ENCODE results near the gene RCHY1. TPM values are rescaled to one million over a fixed set of nuclear protein-coding genes. Genes with fewer than 3 reads are reported as not detected.

Gene RCHY1
- 33.4 TPM for total RNA-seq (2021; ENCODE audit: unreplicated experiment)
- polyA plus RNA-seq (2012): 34.1 and 43.3 TPM in 2 replicates
- percentile 90 among the genes with signal in this experiment for Bru-seq, nascent RNA
- percentile 77 among the genes with signal in this experiment for BruChase-seq, experiment 1, labeled RNA remaining after a 6-hour chase
- percentile 82 among the genes with signal in this experiment for BruChase-seq, experiment 2, labeled RNA remaining after a 2-hour chase
- long read RNA-seq, full-length matches to known transcripts: 62 of 75 reads
- long read RNA-seq, partial matches to known transcripts: 1 of 75 reads
- long read RNA-seq, other reads (novel, unspliced or antisense): 12 of 75 reads

DNA sequence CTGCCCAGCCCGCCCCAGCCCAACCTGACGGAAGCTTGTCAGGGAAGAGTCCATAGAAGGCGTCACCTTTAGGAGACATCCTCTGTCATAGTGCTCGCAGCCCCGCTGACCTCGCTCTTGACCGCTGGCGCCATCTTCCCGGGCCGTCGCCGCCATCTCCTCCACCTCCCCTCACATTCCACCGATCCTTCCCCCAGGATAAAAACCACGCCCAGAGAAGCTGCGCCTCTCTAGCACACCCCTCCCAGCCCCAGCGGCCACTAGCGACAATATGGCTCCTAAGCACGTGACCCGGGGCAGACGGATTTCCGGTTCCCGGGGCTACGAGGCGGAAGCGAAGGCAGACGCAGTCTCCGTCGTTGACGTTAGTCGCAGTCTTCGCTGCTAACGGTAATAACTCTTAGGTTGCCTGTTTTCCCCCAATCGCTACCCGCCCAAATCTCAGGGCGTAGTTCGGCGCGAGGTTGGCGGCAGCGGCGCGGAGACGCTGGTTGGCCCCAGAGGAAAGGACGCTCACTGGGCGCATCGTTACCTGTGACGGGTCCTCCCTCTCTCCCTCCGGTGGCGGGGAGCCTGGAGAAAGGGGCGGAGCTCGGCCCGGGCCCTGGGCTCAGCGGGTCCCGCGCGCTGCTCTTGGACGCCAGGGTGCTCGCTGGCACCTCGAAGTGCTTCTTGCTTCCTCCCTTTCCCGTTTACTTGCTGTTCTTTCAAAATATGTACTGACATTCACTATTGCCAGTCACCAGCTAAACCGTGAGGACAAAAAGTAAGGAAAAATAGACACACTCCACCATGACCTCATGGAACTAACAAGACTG lies at the start of gene RCHY1, which contains the start of gene THAP6:
TSS of gene RCHY1 (minus strand) at position 273 of the 818 bp plus-strand sequence. CDS start at position 156, 117 bp downstream.
TSS of gene THAP6 (plus strand) at position 343 of the 818 bp plus-strand sequence. CDS start 980 bp downstream, outside the sequence.
- H3K4me1 ChIP-seq (ENCODE audit: control insufficient read depth in 1 of 2, insufficient read depth in 2 of 2, low read length in 2 of 2): peaks cover 8 to 24% of the 10 kb centered on the region in 2 experiments; a peak in 3 of 4 replicates
- no peaks in the 10 kb centered on the region for H3K27me3 ChIP-seq (ENCODE audit: insufficient read depth, low read length)
- CTCF ChIA-PET: no interaction called here
- H3K9me3 ChIP-seq (ENCODE audit: control insufficient read depth in 1 of 2, insufficient read depth in 1 of 2, low read depth in 1 of 2, low read length in 2 of 2): no peaks in the 10 kb centered on the region
- TSS peak; percentile 71 for BruUV-seq (replicated peaks)
- no peaks in the 10 kb centered on the region; the same call in 1 of the 2 replicates for H4K20me1 ChIP-seq (ENCODE audit: insufficient read depth)
- H3K9me2 ChIP-seq (ENCODE audit: insufficient read depth): no peaks in the 10 kb centered on the region
- RAD21 ChIA-PET (ENCODE audit: low non-redundant PET in 1 of 2, low total read pairs in 2 of 2, uncharacterized antibody in 2 of 2, unreplicated experiment in 2 of 2): no interaction called here
- intact Hi-C loops (cut with micrococcal nuclease): loop anchor here (5.0 kb wide), 1 partner anchor 1242 kb away; no protein-coding TSS in a partner anchor
- peaks cover 57% of the 10 kb centered on the region for H3K79me2 ChIP-seq (ENCODE audit: insufficient read depth, low read length)
- POLR2A ChIA-PET: interaction anchor here (1.0 to 1.2 kb wide), 2 partner anchors 9 to 14 kb away, joined by 3 to 6 read pairs; no protein-coding TSS in a partner anchor
- DNase-seq (ENCODE audit: low read depth, low spot score): peak; percentile 96
- H3K4me2 ChIP-seq (ENCODE audit: low read length): peak within 1 kb of the TSS; percentile 95
- H3K27ac ChIP-seq (ENCODE audit: low read depth, low read length): peak within 1 kb of the TSS; percentile 78
- peaks cover 9 to 15% of the 10 kb centered on the region in 2 experiments; a peak in 3 of 4 replicates for H3K36me3 ChIP-seq (ENCODE audit: control insufficient read depth in 1 of 2, insufficient read depth in 2 of 2, low read length in 2 of 2)
- H3K4me3 ChIP-seq (replicated peaks in 1 of 2; ENCODE audit: low read depth in 1 of 2, low read length in 2 of 2): peak within 1 kb of the TSS; percentile 59 to 94
- H2AFZ ChIP-seq (ENCODE audit: low read depth, low read length, poor library complexity, severe bottlenecking): peak within 1 kb of the TSS; percentile 28
- peak; percentile 93 for ATAC-seq
- peak within 1 kb of the TSS; percentile 97 for H3K9ac ChIP-seq (ENCODE audit: low read length)
- TF ChIP-seq, protein P1, sequence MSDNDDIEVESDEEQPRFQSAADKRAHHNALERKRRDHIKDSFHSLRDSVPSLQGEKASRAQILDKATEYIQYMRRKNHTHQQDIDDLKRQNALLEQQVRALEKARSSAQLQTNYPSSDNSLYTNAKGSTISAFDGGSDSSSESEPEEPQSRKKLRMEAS (IDR thresholded peaks at IDR 0.05): peak; percentile 51
- TF ChIP-seq EZH2phosphoT487 (IDR thresholded peaks at IDR 0.05; ENCODE audit: borderline replicate concordance): no peak
- no peak for TF ChIP-seq JUND (IDR thresholded peaks at IDR 0.05)
- TF ChIP-seq YY1 (IDR thresholded peaks at IDR 0.05; ENCODE audit: extremely low read depth, insufficient replicate concordance, low read depth, low read length): peak; percentile 98
- no peak for TF ChIP-seq RAD21 (IDR thresholded peaks at IDR 0.05; ENCODE audit: low read depth)
- no peak for TF ChIP-seq SRF (IDR thresholded peaks at IDR 0.05; ENCODE audit: low read depth)
- TF ChIP-seq POLR2AphosphoS5 (IDR thresholded peaks at IDR 0.05; ENCODE audit: low read depth, low read length): peak; percentile 96
- TF ChIP-seq ELF1 (IDR thresholded peaks at IDR 0.05; ENCODE audit: borderline replicate concordance, low read depth): peak; percentile 79
- TF ChIP-seq, protein P2, sequence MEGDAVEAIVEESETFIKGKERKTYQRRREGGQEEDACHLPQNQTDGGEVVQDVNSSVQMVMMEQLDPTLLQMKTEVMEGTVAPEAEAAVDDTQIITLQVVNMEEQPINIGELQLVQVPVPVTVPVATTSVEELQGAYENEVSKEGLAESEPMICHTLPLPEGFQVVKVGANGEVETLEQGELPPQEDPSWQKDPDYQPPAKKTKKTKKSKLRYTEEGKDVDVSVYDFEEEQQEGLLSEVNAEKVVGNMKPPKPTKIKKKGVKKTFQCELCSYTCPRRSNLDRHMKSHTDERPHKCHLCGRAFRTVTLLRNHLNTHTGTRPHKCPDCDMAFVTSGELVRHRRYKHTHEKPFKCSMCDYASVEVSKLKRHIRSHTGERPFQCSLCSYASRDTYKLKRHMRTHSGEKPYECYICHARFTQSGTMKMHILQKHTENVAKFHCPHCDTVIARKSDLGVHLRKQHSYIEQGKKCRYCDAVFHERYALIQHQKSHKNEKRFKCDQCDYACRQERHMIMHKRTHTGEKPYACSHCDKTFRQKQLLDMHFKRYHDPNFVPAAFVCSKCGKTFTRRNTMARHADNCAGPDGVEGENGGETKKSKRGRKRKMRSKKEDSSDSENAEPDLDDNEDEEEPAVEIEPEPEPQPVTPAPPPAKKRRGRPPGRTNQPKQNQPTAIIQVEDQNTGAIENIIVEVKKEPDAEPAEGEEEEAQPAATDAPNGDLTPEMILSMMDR (IDR thresholded peaks at IDR 0.05 in 2 of 3, conservative IDR thresholded peaks at IDR 0.05 in 1 of 3; ENCODE audit: borderline replicate concordance in 1 of 3, insufficient read depth in 1 of 3, low read depth in 2 of 3, low read length in 2 of 3): no peak
- TF ChIP-seq, protein P3, sequence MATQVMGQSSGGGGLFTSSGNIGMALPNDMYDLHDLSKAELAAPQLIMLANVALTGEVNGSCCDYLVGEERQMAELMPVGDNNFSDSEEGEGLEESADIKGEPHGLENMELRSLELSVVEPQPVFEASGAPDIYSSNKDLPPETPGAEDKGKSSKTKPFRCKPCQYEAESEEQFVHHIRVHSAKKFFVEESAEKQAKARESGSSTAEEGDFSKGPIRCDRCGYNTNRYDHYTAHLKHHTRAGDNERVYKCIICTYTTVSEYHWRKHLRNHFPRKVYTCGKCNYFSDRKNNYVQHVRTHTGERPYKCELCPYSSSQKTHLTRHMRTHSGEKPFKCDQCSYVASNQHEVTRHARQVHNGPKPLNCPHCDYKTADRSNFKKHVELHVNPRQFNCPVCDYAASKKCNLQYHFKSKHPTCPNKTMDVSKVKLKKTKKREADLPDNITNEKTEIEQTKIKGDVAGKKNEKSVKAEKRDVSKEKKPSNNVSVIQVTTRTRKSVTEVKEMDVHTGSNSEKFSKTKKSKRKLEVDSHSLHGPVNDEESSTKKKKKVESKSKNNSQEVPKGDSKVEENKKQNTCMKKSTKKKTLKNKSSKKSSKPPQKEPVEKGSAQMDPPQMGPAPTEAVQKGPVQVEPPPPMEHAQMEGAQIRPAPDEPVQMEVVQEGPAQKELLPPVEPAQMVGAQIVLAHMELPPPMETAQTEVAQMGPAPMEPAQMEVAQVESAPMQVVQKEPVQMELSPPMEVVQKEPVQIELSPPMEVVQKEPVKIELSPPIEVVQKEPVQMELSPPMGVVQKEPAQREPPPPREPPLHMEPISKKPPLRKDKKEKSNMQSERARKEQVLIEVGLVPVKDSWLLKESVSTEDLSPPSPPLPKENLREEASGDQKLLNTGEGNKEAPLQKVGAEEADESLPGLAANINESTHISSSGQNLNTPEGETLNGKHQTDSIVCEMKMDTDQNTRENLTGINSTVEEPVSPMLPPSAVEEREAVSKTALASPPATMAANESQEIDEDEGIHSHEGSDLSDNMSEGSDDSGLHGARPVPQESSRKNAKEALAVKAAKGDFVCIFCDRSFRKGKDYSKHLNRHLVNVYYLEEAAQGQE (IDR thresholded peaks at IDR 0.05; ENCODE audit: low read depth): no peak
- TF ChIP-seq, protein P4, sequence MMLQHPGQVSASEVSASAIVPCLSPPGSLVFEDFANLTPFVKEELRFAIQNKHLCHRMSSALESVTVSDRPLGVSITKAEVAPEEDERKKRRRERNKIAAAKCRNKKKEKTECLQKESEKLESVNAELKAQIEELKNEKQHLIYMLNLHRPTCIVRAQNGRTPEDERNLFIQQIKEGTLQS (IDR thresholded peaks at IDR 0.05): no peak
- TF ChIP-seq CBX3 (IDR thresholded peaks at IDR 0.05; ENCODE audit: low read depth): no peak; the same call in 1 of the 2 replicates
- TF ChIP-seq TCF7L2 (IDR thresholded peaks at IDR 0.05; ENCODE audit: borderline replicate concordance, extremely low read depth, insufficient read depth, insufficient read length): no peak
- 0 out of 2 replicates have a peak, but pooled peaks have one; percentile 41 for TF ChIP-seq EGR1 (IDR thresholded peaks at IDR 0.05; ENCODE audit: low read depth)
- TF ChIP-seq POLR2A (IDR thresholded peaks at IDR 0.05; ENCODE audit: borderline replicate concordance, extremely low read depth, insufficient read depth, insufficient read length): peak; percentile 66
- TF ChIP-seq CEBPB (IDR thresholded peaks at IDR 0.05; ENCODE audit: low read depth): no peak

All from HCT116 (cell line).